SK-N-SH treated with all-trans-retinoic acid at 6 μM for 48 hours (cell line): ENCODE data around the gene FAM43B.

ENCODE experiments used
- CREB5 ChIP-seq: fragments of 250-450 bp; sonication (Bioruptor Pico); IDR thresholded peaks from 2 replicates; pipeline ENCODE4 v1.5.1; 2020; ENCODE audit warnings: low read depth, mild to moderate bottlenecking, moderate library complexity
- GLIS3 ChIP-seq: fragments of 250-450 bp; sonication (Bioruptor Pico); IDR thresholded peaks from 2 replicates; pipeline ENCODE4 v1.5.0; 2020; ENCODE audit warnings: mild to moderate bottlenecking, moderate library complexity
- OSR1 ChIP-seq: fragments of 250-450 bp; sonication (Bioruptor Pico); IDR thresholded peaks from 2 replicates; pipeline ENCODE4 v1.8.0; 2022; ENCODE audit warnings: moderate library complexity, mild to moderate bottlenecking, inconsistent platforms
- RARB ChIP-seq: fragments of 250-450 bp; sonication (Bioruptor Pico); IDR thresholded peaks from 2 replicates; pipeline ENCODE4 v1.8.0; 2021; ENCODE audit warnings: mild to moderate bottlenecking, moderate library complexity
- ZFP3 ChIP-seq: fragments of 250-450 bp; sonication (Bioruptor Pico); IDR thresholded peaks from 2 replicates; pipeline ENCODE4 v1.5.0; 2020; ENCODE audit warnings: mild to moderate bottlenecking, moderate library complexity
- ZNF565 ChIP-seq: fragments of 450-650 bp; formaldehyde crosslinking; conservative IDR thresholded peaks from 2 replicates; pipeline ENCODE4 v1.5.0; 2020; ENCODE audit warnings: low read depth, mild to moderate bottlenecking, moderate library complexity

- TF ChIP-seq ZFP3 (CRISPR knock-in tag) (no peak), GLIS3 (no peak), OSR1 (CRISPR knock-in tag) (no peak), ZNF565 (CRISPR knock-in tag) (no peak), RARB (CRISPR knock-in tag) (no peak), CREB5 (CRISPR knock-in tag) (no peak)
Observed at GRCh38 chr1:20551945-20552727, at the start of gene FAM43B.
